ENCODE measurements around the gene SORL1-AS1.
"Not testable (repeated sequence)": the region's sequence is repeated elsewhere in the genome, so short reads cannot be mapped to it uniquely, and the experiment has no call there.

DNA sequence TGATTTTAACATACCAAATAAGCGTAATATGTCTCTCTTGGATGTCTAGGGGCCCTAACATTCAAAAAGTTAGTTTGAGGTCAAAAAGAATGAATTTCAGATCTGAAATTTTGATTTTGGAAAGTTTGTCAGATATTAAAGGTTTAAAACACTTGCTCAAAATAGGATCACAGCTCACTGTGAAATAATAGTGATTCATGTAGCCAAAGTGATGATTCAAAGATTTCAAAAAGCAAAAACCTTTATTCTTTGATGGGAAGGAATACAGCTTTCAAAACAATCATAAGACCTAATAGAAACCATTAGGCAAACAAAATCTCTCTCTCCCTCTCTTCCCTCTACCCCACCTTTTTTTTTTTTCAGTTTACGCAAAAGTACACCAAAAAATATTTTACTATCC lies 42.7 kb downstream of the SORL1-AS1 start:
- TF ChIP-seq YY1 (IDR thresholded peaks at IDR 0.05; ENCODE audit: low read depth, low read length); POLR2A (IDR thresholded peaks at IDR 0.05; ENCODE audit: low read depth, low read length); EP300 (IDR thresholded peaks at IDR 0.05; ENCODE audit: borderline replicate concordance in 1 of 2, control insufficient read depth in 1 of 2, low read depth in 2 of 2, low read length in 2 of 2); MYC (IDR thresholded peaks at IDR 0.05; ENCODE audit: insufficient read depth, insufficient read length, insufficient replicate concordance, low read length, severe bottlenecking); EZH2 (IDR thresholded peaks at IDR 0.05; ENCODE audit: borderline replicate concordance, control insufficient read depth, low read depth, low read length); POLR2AphosphoS2 (IDR thresholded peaks at IDR 0.05; ENCODE audit: low read depth, low read length); ZNF274 (IDR thresholded peaks at IDR 0.05; ENCODE audit: insufficient read depth, insufficient read length); HDAC6 (IDR thresholded peaks at IDR 0.05; ENCODE audit: unreplicated experiment); RBBP5 (conservative IDR thresholded peaks at IDR 0.05); NFYB (IDR thresholded peaks at IDR 0.05; ENCODE audit: insufficient read depth, low read depth, low read length); BHLHE40 (IDR thresholded peaks at IDR 0.05; ENCODE audit: borderline replicate concordance in 1 of 2, low read depth in 2 of 2, low read length in 1 of 2); USF2 (IDR thresholded peaks at IDR 0.05; ENCODE audit: borderline replicate concordance, low read depth, low read length): not testable (repeated sequence)
- TF ChIP-seq, protein P1, sequence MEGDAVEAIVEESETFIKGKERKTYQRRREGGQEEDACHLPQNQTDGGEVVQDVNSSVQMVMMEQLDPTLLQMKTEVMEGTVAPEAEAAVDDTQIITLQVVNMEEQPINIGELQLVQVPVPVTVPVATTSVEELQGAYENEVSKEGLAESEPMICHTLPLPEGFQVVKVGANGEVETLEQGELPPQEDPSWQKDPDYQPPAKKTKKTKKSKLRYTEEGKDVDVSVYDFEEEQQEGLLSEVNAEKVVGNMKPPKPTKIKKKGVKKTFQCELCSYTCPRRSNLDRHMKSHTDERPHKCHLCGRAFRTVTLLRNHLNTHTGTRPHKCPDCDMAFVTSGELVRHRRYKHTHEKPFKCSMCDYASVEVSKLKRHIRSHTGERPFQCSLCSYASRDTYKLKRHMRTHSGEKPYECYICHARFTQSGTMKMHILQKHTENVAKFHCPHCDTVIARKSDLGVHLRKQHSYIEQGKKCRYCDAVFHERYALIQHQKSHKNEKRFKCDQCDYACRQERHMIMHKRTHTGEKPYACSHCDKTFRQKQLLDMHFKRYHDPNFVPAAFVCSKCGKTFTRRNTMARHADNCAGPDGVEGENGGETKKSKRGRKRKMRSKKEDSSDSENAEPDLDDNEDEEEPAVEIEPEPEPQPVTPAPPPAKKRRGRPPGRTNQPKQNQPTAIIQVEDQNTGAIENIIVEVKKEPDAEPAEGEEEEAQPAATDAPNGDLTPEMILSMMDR (IDR thresholded peaks at IDR 0.05 in 2 of 3, conservative IDR thresholded peaks at IDR 0.05 in 1 of 3; ENCODE audit: control insufficient read depth in 2 of 3, extremely low read depth in 1 of 3, insufficient read depth in 1 of 3, low read depth in 3 of 3, low read length in 3 of 3) = not testable (repeated sequence)
- TF ChIP-seq, protein P2, sequence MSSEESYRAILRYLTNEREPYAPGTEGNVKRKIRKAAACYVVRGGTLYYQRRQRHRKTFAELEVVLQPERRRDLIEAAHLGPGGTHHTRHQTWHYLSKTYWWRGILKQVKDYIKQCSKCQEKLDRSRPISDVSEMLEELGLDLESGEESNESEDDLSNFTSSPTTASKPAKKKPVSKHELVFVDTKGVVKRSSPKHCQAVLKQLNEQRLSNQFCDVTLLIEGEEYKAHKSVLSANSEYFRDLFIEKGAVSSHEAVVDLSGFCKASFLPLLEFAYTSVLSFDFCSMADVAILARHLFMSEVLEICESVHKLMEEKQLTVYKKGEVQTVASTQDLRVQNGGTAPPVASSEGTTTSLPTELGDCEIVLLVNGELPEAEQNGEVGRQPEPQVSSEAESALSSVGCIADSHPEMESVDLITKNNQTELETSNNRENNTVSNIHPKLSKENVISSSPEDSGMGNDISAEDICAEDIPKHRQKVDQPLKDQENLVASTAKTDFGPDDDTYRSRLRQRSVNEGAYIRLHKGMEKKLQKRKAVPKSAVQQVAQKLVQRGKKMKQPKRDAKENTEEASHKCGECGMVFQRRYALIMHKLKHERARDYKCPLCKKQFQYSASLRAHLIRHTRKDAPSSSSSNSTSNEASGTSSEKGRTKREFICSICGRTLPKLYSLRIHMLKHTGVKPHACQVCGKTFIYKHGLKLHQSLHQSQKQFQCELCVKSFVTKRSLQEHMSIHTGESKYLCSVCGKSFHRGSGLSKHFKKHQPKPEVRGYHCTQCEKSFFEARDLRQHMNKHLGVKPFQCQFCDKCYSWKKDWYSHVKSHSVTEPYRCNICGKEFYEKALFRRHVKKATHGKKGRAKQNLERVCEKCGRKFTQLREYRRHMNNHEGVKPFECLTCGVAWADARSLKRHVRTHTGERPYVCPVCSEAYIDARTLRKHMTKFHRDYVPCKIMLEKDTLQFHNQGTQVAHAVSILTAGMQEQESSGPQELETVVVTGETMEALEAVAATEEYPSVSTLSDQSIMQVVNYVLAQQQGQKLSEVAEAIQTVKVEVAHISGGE (CRISPR knock-in tag; IDR thresholded peaks at IDR 0.05) = not testable (repeated sequence)
